RWPE2 (cell line): ENCODE measurements around the gene SLC44A2.
"Not testable (repeated sequence)": the region's sequence is repeated elsewhere in the genome, so short reads cannot be mapped to it uniquely, and the experiment has no call there.

ENCODE experiments used
- ATAC-seq: fragments of 200-7000 bp; cut with Tn5 transposase; 3 replicates; pipeline ENCODE4 v1.9.1; 2021; ENCODE audit warnings: low read depth
- DNase-seq: peaks from one replicate; pipeline ENCODE4 v3.0.0-alpha.2; 2020; ENCODE audit warnings: low spot score
- H3K27ac ChIP-seq: fragments of 450-650 bp; 2 replicates; pipeline ENCODE4 v1.5.1; 2017; ENCODE audit warnings: mild to moderate bottlenecking; ENCODE audit not compliant: poor library complexity, severe bottlenecking
- H3K27me3 ChIP-seq: fragments of 250-450 bp; sonication (Bioruptor Pico); 2 replicates; pipeline ENCODE4 v1.5.1; 2021; ENCODE audit warnings: mild to moderate bottlenecking, moderate library complexity; ENCODE audit not compliant: insufficient read depth, poor library complexity, severe bottlenecking
- H3K36me3 ChIP-seq: fragments of 250-450 bp; sonication (Bioruptor Pico); 2 replicates; pipeline ENCODE4 v1.5.1; 2020; ENCODE audit warnings: low read depth, mild to moderate bottlenecking, moderate library complexity
- H3K4me1 ChIP-seq: fragments of 250-450 bp; sonication (Bioruptor Pico); 2 replicates; pipeline ENCODE4 v1.5.1; 2021; ENCODE audit warnings: mild to moderate bottlenecking, moderate library complexity; ENCODE audit not compliant: insufficient read depth, poor library complexity, severe bottlenecking
- H3K4me3 ChIP-seq: fragments of 250-450 bp; sonication (Bioruptor Pico); 2 replicates; pipeline ENCODE4 v1.5.1; 2021; ENCODE audit warnings: mild to moderate bottlenecking, moderate library complexity; ENCODE audit not compliant: severe bottlenecking
- H3K9me3 ChIP-seq: fragments of 250-450 bp; sonication (Bioruptor Pico); 2 replicates; pipeline ENCODE4 v1.5.1; 2021; ENCODE audit warnings: mild to moderate bottlenecking, moderate library complexity; ENCODE audit not compliant: severe bottlenecking
- TF ChIP-seq, protein P1 (sequence below): fragments of 450-650 bp; IDR thresholded peaks from one replicate; pipeline ENCODE4 v1.5.1; 2017; ENCODE audit warnings: mild to moderate bottlenecking, moderate library complexity; ENCODE audit not compliant: poor library complexity, severe bottlenecking

SLC44A2 gene

DNA sequence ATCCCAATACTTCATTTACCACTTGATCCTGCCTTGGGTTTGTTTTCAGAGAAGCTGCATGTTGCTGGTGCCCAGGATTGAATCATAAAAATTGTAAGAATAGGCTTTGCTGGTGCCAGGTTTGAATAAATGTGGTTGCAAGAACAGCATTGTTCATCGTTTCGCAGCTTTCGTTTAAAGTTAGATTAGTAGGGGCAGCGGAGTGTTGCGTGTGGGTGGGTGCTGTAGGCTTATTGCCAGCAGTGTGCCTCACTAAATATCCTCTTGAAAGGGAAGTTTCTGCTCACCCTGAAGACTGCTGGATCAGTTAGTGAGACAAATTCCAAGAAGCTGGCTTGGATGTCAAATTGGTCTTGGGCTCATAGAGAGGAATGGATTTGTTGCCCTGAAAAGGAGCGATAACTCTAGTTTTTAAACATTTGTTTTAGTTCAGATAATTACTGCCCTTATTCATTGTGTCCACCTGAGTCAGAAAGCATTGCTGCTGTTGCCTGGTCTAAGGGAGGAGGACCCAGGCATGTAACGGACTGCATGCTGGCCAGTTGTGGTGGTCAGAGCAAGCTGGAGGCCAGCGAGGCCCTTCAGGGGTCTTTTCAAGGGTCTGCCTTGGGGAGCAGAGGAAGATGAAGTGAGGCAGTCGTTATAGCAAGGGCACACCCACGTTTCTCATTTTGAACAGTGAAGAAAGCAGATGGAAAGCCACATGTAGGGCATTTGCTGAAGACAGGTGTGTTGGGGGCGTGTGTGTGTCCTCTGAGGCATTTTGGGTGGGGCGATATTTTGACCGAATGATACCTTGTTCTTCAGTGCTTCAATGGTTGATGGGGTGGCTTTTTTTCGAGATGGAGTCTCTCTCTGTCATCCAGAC is 37.3 kb downstream of the SLC44A2 start:
- no peak overlapping the region for H3K27ac ChIP-seq
- ATAC-seq (no peak), DNase-seq (no peak)
- no peaks in the 10 kb centered on the region for H3K27me3 ChIP-seq
- peaks cover 9% of the 10 kb centered on the region for H3K4me1 ChIP-seq
- H3K4me3 ChIP-seq, result no peak overlapping the region
- TF ChIP-seq, protein P1, sequence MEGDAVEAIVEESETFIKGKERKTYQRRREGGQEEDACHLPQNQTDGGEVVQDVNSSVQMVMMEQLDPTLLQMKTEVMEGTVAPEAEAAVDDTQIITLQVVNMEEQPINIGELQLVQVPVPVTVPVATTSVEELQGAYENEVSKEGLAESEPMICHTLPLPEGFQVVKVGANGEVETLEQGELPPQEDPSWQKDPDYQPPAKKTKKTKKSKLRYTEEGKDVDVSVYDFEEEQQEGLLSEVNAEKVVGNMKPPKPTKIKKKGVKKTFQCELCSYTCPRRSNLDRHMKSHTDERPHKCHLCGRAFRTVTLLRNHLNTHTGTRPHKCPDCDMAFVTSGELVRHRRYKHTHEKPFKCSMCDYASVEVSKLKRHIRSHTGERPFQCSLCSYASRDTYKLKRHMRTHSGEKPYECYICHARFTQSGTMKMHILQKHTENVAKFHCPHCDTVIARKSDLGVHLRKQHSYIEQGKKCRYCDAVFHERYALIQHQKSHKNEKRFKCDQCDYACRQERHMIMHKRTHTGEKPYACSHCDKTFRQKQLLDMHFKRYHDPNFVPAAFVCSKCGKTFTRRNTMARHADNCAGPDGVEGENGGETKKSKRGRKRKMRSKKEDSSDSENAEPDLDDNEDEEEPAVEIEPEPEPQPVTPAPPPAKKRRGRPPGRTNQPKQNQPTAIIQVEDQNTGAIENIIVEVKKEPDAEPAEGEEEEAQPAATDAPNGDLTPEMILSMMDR, result no peak
- H3K36me3 ChIP-seq, result peaks cover 75% of the 10 kb centered on the region
- no peaks in the 10 kb centered on the region for H3K9me3 ChIP-seq

DNA sequence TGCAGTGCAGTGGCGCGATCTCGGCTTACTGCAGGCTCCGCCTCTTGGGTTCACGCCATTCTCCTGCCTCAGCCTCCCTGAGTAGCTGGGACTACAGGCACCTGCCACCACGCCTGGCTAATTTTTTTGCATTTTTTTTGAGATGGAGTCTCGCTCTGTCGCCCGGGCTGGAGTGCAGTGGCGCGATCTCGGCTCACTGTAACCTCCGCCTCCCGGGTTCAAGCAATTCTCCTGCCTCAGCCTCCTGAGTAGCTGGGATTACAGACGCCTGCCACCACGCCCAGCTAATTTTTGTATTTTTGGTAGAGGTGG is 37.9 kb downstream of the SLC44A2 start:
- ATAC-seq, H3K27ac ChIP-seq, DNase-seq, H3K9me3 ChIP-seq, H3K4me1 ChIP-seq, H3K4me3 ChIP-seq, H3K27me3 ChIP-seq: not testable (repeated sequence)
- peaks cover 72% of the 10 kb centered on the region for H3K36me3 ChIP-seq

DNA sequence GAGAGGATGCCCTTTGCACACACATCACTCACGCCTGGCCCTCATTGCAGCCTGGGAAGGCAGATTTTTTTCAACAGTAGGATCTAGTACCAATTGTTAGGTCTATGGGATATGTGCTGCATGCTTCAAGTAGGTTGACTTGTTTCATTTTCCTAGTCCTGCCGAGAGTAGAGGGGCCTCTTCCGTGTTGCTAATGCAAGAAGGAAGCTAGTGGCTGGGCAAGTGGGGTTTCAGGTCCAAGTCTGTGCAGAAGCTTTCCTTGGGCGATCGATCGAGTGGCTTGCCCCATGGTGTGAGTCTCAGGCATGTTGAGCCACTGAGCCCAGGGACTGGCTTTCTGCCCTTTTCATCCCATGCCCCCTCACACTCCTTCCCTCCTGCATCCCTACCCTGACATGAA is 42.5 kb downstream of the SLC44A2 start:
- H3K4me3 ChIP-seq, result no peak overlapping the region
- H3K36me3 ChIP-seq, result peaks cover 66% of the 10 kb centered on the region
- no peaks in the 10 kb centered on the region for H3K4me1 ChIP-seq
- no peak for ATAC-seq
- no peaks in the 10 kb centered on the region for H3K27me3 ChIP-seq
- H3K9me3 ChIP-seq, result no peaks in the 10 kb centered on the region
- TF ChIP-seq, protein P1, result no peak
- no peak overlapping the region for H3K27ac ChIP-seq
- DNase-seq, result no peak

DNA sequence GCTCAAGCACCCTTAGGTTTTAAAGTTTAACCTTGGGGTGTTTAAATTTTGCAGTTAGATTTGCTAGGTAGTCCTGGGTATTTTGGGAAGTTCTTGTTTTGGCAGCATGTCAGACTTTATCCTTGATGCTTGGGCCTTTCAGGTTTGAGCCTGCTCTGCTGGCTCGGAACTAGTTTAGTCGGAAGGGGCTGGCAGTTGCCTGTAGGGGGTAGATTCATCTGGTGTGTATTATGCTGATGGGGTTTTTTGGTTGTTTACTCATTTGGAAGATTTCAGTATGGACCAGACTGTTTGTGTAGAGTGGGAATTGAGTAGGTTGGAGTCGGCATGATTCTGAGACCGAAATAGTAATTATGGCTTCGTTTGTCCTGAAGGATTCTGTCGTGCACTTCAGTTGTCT is 43.9 kb downstream of the SLC44A2 start:
- no peaks in the 10 kb centered on the region for H3K4me1 ChIP-seq
- peaks cover 67% of the 10 kb centered on the region for H3K36me3 ChIP-seq
- H3K9me3 ChIP-seq, result no peaks in the 10 kb centered on the region
- TF ChIP-seq, protein P1, result no peak
- no peak for ATAC-seq
- H3K27me3 ChIP-seq, result no peaks in the 10 kb centered on the region
- no peak overlapping the region for H3K4me3 ChIP-seq
- H3K27ac ChIP-seq, result no peak overlapping the region
- DNase-seq, result no peak

DNA sequence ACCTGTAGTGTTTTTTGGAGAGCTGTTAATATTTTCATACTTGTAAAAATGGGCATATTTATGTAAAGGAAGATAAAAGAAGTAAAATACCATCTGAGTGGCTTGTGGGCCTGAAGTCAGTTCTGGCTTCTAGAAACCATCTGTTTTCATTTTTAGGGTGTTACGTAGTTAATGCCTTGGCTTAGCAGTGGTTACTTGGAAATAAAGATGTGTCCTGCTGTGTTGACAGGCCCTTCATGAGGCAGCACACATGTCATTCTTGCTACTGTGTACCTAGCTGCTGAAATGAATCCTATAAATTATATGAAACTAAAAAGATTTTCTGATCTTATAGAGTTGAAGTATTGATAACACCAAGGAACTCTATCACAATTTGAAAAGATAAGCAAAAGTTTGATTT is 44.8 kb downstream of the SLC44A2 start:
- H3K4me1 ChIP-seq, result no peaks in the 10 kb centered on the region
- H3K4me3 ChIP-seq, result no peak overlapping the region
- H3K36me3 ChIP-seq, result peaks cover 70% of the 10 kb centered on the region
- no peak overlapping the region for H3K27ac ChIP-seq
- H3K9me3 ChIP-seq, result no peaks in the 10 kb centered on the region
- no peaks in the 10 kb centered on the region for H3K27me3 ChIP-seq
- TF ChIP-seq, protein P1, result no peak
- ATAC-seq (no peak), DNase-seq (no peak)
